Neuron (in vitro differentiated cells): ENCODE measurements around the gene SDF4.

Experiments used
- H2AFZ ChIP-seq: one replicate; pipeline ENCODE4 v1.6.1; 2013; ENCODE audit warnings: low read depth, mild to moderate bottlenecking, inconsistent platforms, low read length, moderate library complexity
- H3K27me3 ChIP-seq: one replicate; pipeline ENCODE4 v1.6.1; 2013; ENCODE audit warnings: low read length; ENCODE audit not compliant: insufficient read depth
- H3K36me3 ChIP-seq: one replicate; pipeline ENCODE4 v1.6.1; 2013; ENCODE audit warnings: low read length; ENCODE audit not compliant: insufficient read depth
- H3K4me1 ChIP-seq: one replicate; pipeline ENCODE4 v1.6.1; 2013; ENCODE audit warnings: low read length; ENCODE audit not compliant: insufficient read depth
- H3K4me3 ChIP-seq: 2 replicates; pipeline ENCODE4 v1.5.1; 2013; ENCODE audit warnings: mild to moderate bottlenecking, low read length, moderate library complexity
- H3K9me3 ChIP-seq: one replicate; pipeline ENCODE4 v1.6.1; 2013; ENCODE audit warnings: low read length

SDF4 gene

GRCh38 chr1:1206376-1206965 lies 25.3 kb downstream of the SDF4 start, which contains the start of gene TNFRSF18:
Gene TNFRSF18, minus strand, starts transcription at chr1:1206592. Its CDS starts 21 bp downstream, at chr1:1206571.
- Histone ChIP-seq H3K4me1 (no peaks in the 10 kb centered on the region), H3K4me3 (no peak within 1 kb of the TSS), H2AFZ (no peak within 1 kb of the TSS), H3K27me3 (peaks cover 25% of the 10 kb centered on the region), H3K9me3 (no peaks in the 10 kb centered on the region), H3K36me3 (no peaks in the 10 kb centered on the region)

GRCh38 chr1:1205769-1206375 lies 25.9 kb downstream of the SDF4 start:
- Histone ChIP-seq H3K4me1 (peaks cover 2% of the 10 kb centered on the region), H3K4me3 (no peak overlapping the region), H2AFZ (no peak overlapping the region), H3K36me3 (no peaks in the 10 kb centered on the region), H3K27me3 (peaks cover 25% of the 10 kb centered on the region), H3K9me3 (no peaks in the 10 kb centered on the region)

- no peak overlapping the region for H3K4me3 ChIP-seq
- H3K36me3 ChIP-seq: no peaks in the 10 kb centered on the region
- no peaks in the 10 kb centered on the region for H3K9me3 ChIP-seq
- H3K27me3 ChIP-seq: peaks cover 29% of the 10 kb centered on the region
- H3K4me1 ChIP-seq: peaks cover 4% of the 10 kb centered on the region
- H2AFZ ChIP-seq: no peak overlapping the region
Observed at GRCh38 chr1:1204998-1205768, 26.6 kb downstream of the SDF4 start.

GRCh38 chr1:1204425-1204920 lies 27.3 kb downstream of the SDF4 start:
- Histone ChIP-seq H3K4me1 (peaks cover 4% of the 10 kb centered on the region), H2AFZ (no peak overlapping the region), H3K9me3 (no peaks in the 10 kb centered on the region), H3K36me3 (no peaks in the 10 kb centered on the region), H3K27me3 (peaks cover 35% of the 10 kb centered on the region), H3K4me3 (no peak overlapping the region)

- Histone ChIP-seq H3K27me3 (peaks cover 39% of the 10 kb centered on the region), H3K9me3 (no peaks in the 10 kb centered on the region), H3K4me3 (no peak overlapping the region), H3K4me1 (peaks cover 4% of the 10 kb centered on the region), H2AFZ (no peak overlapping the region), H3K36me3 (no peaks in the 10 kb centered on the region)
Observed at GRCh38 chr1:1203561-1204424, 28.0 kb downstream of the SDF4 start.

- Histone ChIP-seq H3K9me3 (no peaks in the 10 kb centered on the region), H3K36me3 (no peaks in the 10 kb centered on the region), H3K4me3 (no peak overlapping the region), H3K27me3 (peaks cover 39% of the 10 kb centered on the region), H2AFZ (no peak overlapping the region), H3K4me1 (peaks cover 4% of the 10 kb centered on the region)
Observed at GRCh38 chr1:1202831-1203560, 28.8 kb downstream of the SDF4 start.

- no peaks in the 10 kb centered on the region for H3K9me3 ChIP-seq
Observed at GRCh38 chr1:1200876-1201810, 30.7 kb downstream of the SDF4 start.

GRCh38 chr1:1199961-1200875 lies 31.6 kb downstream of the SDF4 start:
- no peaks in the 10 kb centered on the region for H3K36me3 ChIP-seq
- H3K27me3 ChIP-seq: peaks cover 30% of the 10 kb centered on the region
- no peak overlapping the region for H3K4me3 ChIP-seq
- H2AFZ ChIP-seq: no peak overlapping the region
- peaks cover 4% of the 10 kb centered on the region for H3K4me1 ChIP-seq
- no peaks in the 10 kb centered on the region for H3K9me3 ChIP-seq

More at GRCh38 chr1:1200876-1201810, 30.7 kb downstream of the SDF4 start:
- Histone ChIP-seq H3K4me1 (peaks cover 4% of the 10 kb centered on the region), H3K36me3 (no peaks in the 10 kb centered on the region), H3K27me3 (peaks cover 35% of the 10 kb centered on the region), H3K4me3 (peak overlapping the region; percentile 21), H2AFZ (no peak overlapping the region)

- H3K36me3 ChIP-seq: no peaks in the 10 kb centered on the region
- no peak overlapping the region for H2AFZ ChIP-seq
- H3K27me3 ChIP-seq: peaks cover 22% of the 10 kb centered on the region
- peaks cover 4% of the 10 kb centered on the region for H3K4me1 ChIP-seq
- no peak overlapping the region for H3K4me3 ChIP-seq
- H3K9me3 ChIP-seq: no peaks in the 10 kb centered on the region
Observed at GRCh38 chr1:1199141-1199960, 32.5 kb downstream of the SDF4 start.

GRCh38 chr1:1198423-1199140 lies 33.2 kb downstream of the SDF4 start:
- Histone ChIP-seq H3K36me3 (no peaks in the 10 kb centered on the region), H3K4me3 (no peak overlapping the region), H3K27me3 (peaks cover 17% of the 10 kb centered on the region), H3K4me1 (peaks cover 4% of the 10 kb centered on the region), H2AFZ (no peak overlapping the region), H3K9me3 (no peaks in the 10 kb centered on the region)
